Uterus (tissue), 2 donors: ENCODE measurements around the gene KIF5B.

Experiments used
- POLR2A ChIP-seq, 2 donors: fragments of 450-650 bp; IDR thresholded peaks; one replicate each; pipeline ENCODE4 v1.6.1; 2016; ENCODE audit warnings: antibody characterized with exemption in 2 of 2, mild to moderate bottlenecking in 1 of 2, moderate library complexity in 1 of 2
- TF ChIP-seq, protein P1 (sequence below), 4 experiments: fragments of 200-600 bp in 2 of 4; fragments of 450-650 bp in 2 of 4; sonication (generic) in 2 of 4; IDR thresholded peaks; one replicate each; pipeline ENCODE4 v1.5.1; 2016 to 2019; ENCODE audit warnings: antibody characterized with exemption in 4 of 4, mild to moderate bottlenecking in 2 of 4, moderate library complexity in 1 of 4

- TF ChIP-seq, protein P1, sequence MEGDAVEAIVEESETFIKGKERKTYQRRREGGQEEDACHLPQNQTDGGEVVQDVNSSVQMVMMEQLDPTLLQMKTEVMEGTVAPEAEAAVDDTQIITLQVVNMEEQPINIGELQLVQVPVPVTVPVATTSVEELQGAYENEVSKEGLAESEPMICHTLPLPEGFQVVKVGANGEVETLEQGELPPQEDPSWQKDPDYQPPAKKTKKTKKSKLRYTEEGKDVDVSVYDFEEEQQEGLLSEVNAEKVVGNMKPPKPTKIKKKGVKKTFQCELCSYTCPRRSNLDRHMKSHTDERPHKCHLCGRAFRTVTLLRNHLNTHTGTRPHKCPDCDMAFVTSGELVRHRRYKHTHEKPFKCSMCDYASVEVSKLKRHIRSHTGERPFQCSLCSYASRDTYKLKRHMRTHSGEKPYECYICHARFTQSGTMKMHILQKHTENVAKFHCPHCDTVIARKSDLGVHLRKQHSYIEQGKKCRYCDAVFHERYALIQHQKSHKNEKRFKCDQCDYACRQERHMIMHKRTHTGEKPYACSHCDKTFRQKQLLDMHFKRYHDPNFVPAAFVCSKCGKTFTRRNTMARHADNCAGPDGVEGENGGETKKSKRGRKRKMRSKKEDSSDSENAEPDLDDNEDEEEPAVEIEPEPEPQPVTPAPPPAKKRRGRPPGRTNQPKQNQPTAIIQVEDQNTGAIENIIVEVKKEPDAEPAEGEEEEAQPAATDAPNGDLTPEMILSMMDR (IDR thresholded peaks at IDR 0.05), result no peak
- TF ChIP-seq POLR2A (IDR thresholded peaks at IDR 0.05), result no peak
These were observed 17.4 kb upstream of the KIF5B start for GRCh38 chr10:32073659-32074058.
